Trophoblast cell (in vitro differentiated cells and primary cell): ENCODE data around the gene ETV6.

Source experiments
- DNase-seq, 2 donors: peaks; one replicate each; pipeline ENCODE4 v3.0.0-alpha.2; 2016
- H2AFZ ChIP-seq: 2 replicates; pipeline ENCODE4 v1.6.1; 2013; ENCODE audit warnings: low read length, moderate library complexity, mild to moderate bottlenecking; ENCODE audit not compliant: insufficient read depth, poor library complexity
- H2AK5ac ChIP-seq: 2 replicates; pipeline ENCODE4 v1.6.1; 2013; ENCODE audit warnings: mild to moderate bottlenecking, low read length
- H2BK120ac ChIP-seq: 2 replicates; pipeline ENCODE4 v1.6.1; 2013; ENCODE audit warnings: low read length, mild to moderate bottlenecking, moderate library complexity; ENCODE audit not compliant: insufficient read depth, poor library complexity
- H2BK12ac ChIP-seq: 2 replicates; pipeline ENCODE4 v1.6.1; 2013; ENCODE audit warnings: mild to moderate bottlenecking, low read length, moderate library complexity
- H2BK5ac ChIP-seq: 2 replicates; pipeline ENCODE4 v1.6.1; 2013; ENCODE audit warnings: low read length, low read depth, moderate library complexity, mild to moderate bottlenecking; ENCODE audit not compliant: poor library complexity
- H3K14ac ChIP-seq: 2 replicates; pipeline ENCODE4 v1.6.1; 2013; ENCODE audit warnings: mild to moderate bottlenecking, low read length
- H3K18ac ChIP-seq: 2 replicates; pipeline ENCODE4 v1.6.1; 2013; ENCODE audit warnings: mild to moderate bottlenecking, low read length
- H3K23ac ChIP-seq: 2 replicates; pipeline ENCODE4 v1.6.1; 2013; ENCODE audit warnings: low read length
- H3K27ac ChIP-seq: 2 replicates; pipeline ENCODE4 v1.5.1; 2013; ENCODE audit warnings: low read depth, mild to moderate bottlenecking, inconsistent platforms, low read length, moderate library complexity
- H3K27me3 ChIP-seq: 2 replicates; pipeline ENCODE4 v1.6.1; 2013; ENCODE audit warnings: inconsistent platforms, mild to moderate bottlenecking, low read length, moderate library complexity; ENCODE audit not compliant: insufficient read depth
- H3K36me3 ChIP-seq, 2 experiments: 1 replicate in 1 of 2; 2 replicates in 1 of 2; pipeline ENCODE4 v1.6.1; 2013; ENCODE audit warnings: low read length in 2 of 2, mild to moderate bottlenecking in 2 of 2, moderate library complexity in 1 of 2; ENCODE audit not compliant: insufficient read depth in 2 of 2, control insufficient read depth in 1 of 2
- H3K4ac ChIP-seq: 2 replicates; pipeline ENCODE4 v1.6.1; 2013; ENCODE audit warnings: low read depth, mild to moderate bottlenecking, low read length, moderate library complexity
- H3K4me1 ChIP-seq, 2 experiments: 1 replicate in 1 of 2; 2 replicates in 1 of 2; pipeline ENCODE4 v1.6.1; 2013; ENCODE audit warnings: low read length in 2 of 2, mild to moderate bottlenecking in 2 of 2, moderate library complexity in 1 of 2; ENCODE audit not compliant: insufficient read depth in 2 of 2, control insufficient read depth in 1 of 2
- H3K4me2 ChIP-seq: 2 replicates; pipeline ENCODE4 v1.6.1; 2013; ENCODE audit warnings: inconsistent platforms, mild to moderate bottlenecking, low read length, moderate library complexity
- H3K4me3 ChIP-seq: 2 replicates; pipeline ENCODE4 v1.5.1; 2013; ENCODE audit warnings: mild to moderate bottlenecking, low read depth, low read length, inconsistent platforms
- H3K79me1 ChIP-seq: one replicate; pipeline ENCODE4 v1.6.1; 2013; ENCODE audit warnings: low read length
- H3K79me2 ChIP-seq: 2 replicates; pipeline ENCODE4 v1.6.1; 2013; ENCODE audit warnings: low read length, mild to moderate bottlenecking; ENCODE audit not compliant: control insufficient read depth, insufficient read depth, poor library complexity
- H3K9ac ChIP-seq: 2 replicates; pipeline ENCODE4 v1.6.1; 2013; ENCODE audit warnings: mild to moderate bottlenecking, low read length
- H3K9me3 ChIP-seq: 2 replicates; pipeline ENCODE4 v1.6.1; 2013; ENCODE audit warnings: low read depth, mild to moderate bottlenecking, control low read depth, inconsistent platforms, low read length; ENCODE audit not compliant: insufficient read depth
- H4K12ac ChIP-seq: 2 replicates; pipeline ENCODE4 v1.6.1; 2013; ENCODE audit warnings: low read depth, mild to moderate bottlenecking, low read length, moderate library complexity
- H4K8ac ChIP-seq: 2 replicates; pipeline ENCODE4 v1.6.1; 2013; ENCODE audit warnings: low read depth, mild to moderate bottlenecking, low read length, moderate library complexity
- H4K91ac ChIP-seq: one replicate; pipeline ENCODE4 v1.6.1; 2013; ENCODE audit warnings: low read depth, mild to moderate bottlenecking, low read length, moderate library complexity
- WGBS: extraction: QIAGEN DNeasy Blood & Tissue Kit; methylation state at CpG from one replicate; pipeline ENCODE4 v1.1.7; 2013; ENCODE audit warnings: missing lambda C conversion rate; ENCODE audit not compliant: insufficient read length, insufficient coverage; ENCODE audit errors: extremely low coverage; 5-methylcytosine and 5-hydroxymethylcytosine counted together

ETV6 gene

DNA sequence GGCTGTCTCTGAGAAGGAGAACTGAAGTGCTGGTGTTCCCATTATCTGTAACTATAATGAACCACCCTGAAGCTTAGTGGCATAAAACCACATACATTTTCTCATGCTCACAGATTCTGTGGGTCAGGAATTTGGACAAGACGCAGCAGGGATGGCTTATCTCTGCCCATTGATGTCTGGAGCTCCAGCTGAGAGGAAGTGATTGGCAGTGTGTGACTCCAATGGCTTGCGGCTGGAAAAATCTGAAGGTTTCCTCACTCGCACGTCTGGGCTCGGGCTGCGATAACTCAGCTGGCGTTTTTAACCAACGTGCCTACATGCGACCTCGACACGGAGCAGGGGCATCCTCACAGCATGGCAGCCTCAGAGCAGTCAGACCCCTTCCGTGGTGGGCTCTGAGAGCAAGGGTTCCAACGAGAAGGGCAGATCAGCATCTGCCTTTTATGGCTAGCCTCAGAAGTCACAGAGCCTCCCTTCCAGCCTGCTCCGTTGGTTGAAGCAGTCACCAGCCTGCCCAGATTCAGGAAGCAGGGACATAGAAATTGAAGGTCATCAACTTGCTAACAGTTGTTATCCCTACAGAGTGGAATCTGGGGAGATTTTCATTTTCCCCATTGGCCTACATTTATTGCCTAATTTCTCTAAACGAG lies 277.9 kb downstream of the ETV6 start:
- H3K4me3 ChIP-seq, result no peak overlapping the region
- H3K36me3 ChIP-seq, result no peaks in the 10 kb centered on the region
- no peak overlapping the region for H4K8ac ChIP-seq
- no peaks in the 10 kb centered on the region for H3K9me3 ChIP-seq
- H3K18ac ChIP-seq, result no peak overlapping the region
- H3K79me2 ChIP-seq, result no peaks in the 10 kb centered on the region
- H3K4me1 ChIP-seq, result peaks cover 2 to 4% of the 10 kb centered on the region in 2 experiments
- no peak overlapping the region for H3K14ac ChIP-seq
- H4K91ac ChIP-seq, result no peak overlapping the region
- no peak overlapping the region for H3K4me2 ChIP-seq
- H3K4ac ChIP-seq, result no peak overlapping the region
- H2BK5ac ChIP-seq, result no peak overlapping the region
- H2BK120ac ChIP-seq, result no peak overlapping the region
- WGBS, result no CpG with 5 or more reads among the region's 15 CpGs
- H4K12ac ChIP-seq, result no peak overlapping the region
- H2AK5ac ChIP-seq, result no peak overlapping the region
- peak; percentile 17 to 58 for DNase-seq
- peaks cover 2% of the 10 kb centered on the region for H3K79me1 ChIP-seq
- no peaks in the 10 kb centered on the region for H3K27me3 ChIP-seq
- peak overlapping the region; percentile 33 for H2BK12ac ChIP-seq
- H2AFZ ChIP-seq, result no peak overlapping the region
- no peak overlapping the region for H3K27ac ChIP-seq
- no peak overlapping the region for H3K9ac ChIP-seq
- H3K23ac ChIP-seq, result no peak overlapping the region

GRCh38 chr12:11929714-11930113 lies 280.2 kb downstream of the ETV6 start:
- no peak overlapping the region for H2BK120ac ChIP-seq
- no peak overlapping the region for H4K8ac ChIP-seq
- no peak overlapping the region for H4K12ac ChIP-seq
- H2BK12ac ChIP-seq, result no peak overlapping the region
- no peak overlapping the region for H3K4me2 ChIP-seq
- no CpG with 5 or more reads among the region's 3 CpGs for WGBS
- H3K9ac ChIP-seq, result no peak overlapping the region
- H3K9me3 ChIP-seq, result no peaks in the 10 kb centered on the region
- H3K79me1 ChIP-seq, result peaks cover 2% of the 10 kb centered on the region
- H3K14ac ChIP-seq, result no peak overlapping the region
- no peak overlapping the region for H3K4me3 ChIP-seq
- H3K27me3 ChIP-seq, result no peaks in the 10 kb centered on the region
- H3K27ac ChIP-seq, result no peak overlapping the region
- no peak for DNase-seq
- no peak overlapping the region for H4K91ac ChIP-seq
- no peaks in the 10 kb centered on the region for H3K36me3 ChIP-seq
- H2BK5ac ChIP-seq, result no peak overlapping the region
- H3K79me2 ChIP-seq, result no peaks in the 10 kb centered on the region
- H3K18ac ChIP-seq, result no peak overlapping the region
- no peak overlapping the region for H2AFZ ChIP-seq
- H3K4ac ChIP-seq, result no peak overlapping the region
- H3K23ac ChIP-seq, result no peak overlapping the region
- H3K4me1 ChIP-seq, result peaks cover 2 to 4% of the 10 kb centered on the region in 2 experiments
- H2AK5ac ChIP-seq, result no peak overlapping the region

DNA sequence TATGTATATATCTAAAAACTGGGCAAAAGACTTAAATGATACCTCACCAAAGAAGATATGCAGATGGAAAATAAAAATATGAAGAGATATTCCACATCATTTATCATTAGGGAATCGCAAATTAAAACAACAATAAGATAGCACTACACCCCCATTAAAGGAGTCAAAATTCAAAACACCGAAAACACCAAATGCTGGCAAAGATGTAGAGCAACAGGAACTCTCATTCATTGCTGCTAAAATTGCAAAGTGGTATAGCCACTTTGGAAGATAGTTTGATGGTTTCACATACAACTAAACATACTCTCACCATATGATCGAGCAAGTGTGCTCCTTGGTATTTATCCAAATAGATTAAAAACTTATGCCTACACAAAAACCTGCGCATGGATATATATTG lies 289.7 kb downstream of the ETV6 start:
- no peak for DNase-seq
- Histone ChIP-seq H2BK5ac (no peak overlapping the region), H3K14ac (no peak overlapping the region), H3K9me3 (no peaks in the 10 kb centered on the region), H3K4ac (no peak overlapping the region), H3K79me2 (no peaks in the 10 kb centered on the region), H3K4me1 (no peaks in the 10 kb centered on the region), H4K91ac (no peak overlapping the region), H3K36me3 (no peaks in the 10 kb centered on the region), H3K4me3 (no peak overlapping the region), H4K8ac (no peak overlapping the region), H2BK12ac (no peak overlapping the region), H4K12ac (no peak overlapping the region), H3K4me2 (no peak overlapping the region), H3K9ac (no peak overlapping the region), H2AFZ (no peak overlapping the region), H3K27me3 (no peaks in the 10 kb centered on the region), H3K18ac (no peak overlapping the region), H2AK5ac (no peak overlapping the region), H3K79me1 (no peaks in the 10 kb centered on the region), H2BK120ac (no peak overlapping the region), H3K23ac (no peak overlapping the region), H3K27ac (no peak overlapping the region)
- WGBS, result no CpG with 5 or more reads among the region's 4 CpGs

DNA sequence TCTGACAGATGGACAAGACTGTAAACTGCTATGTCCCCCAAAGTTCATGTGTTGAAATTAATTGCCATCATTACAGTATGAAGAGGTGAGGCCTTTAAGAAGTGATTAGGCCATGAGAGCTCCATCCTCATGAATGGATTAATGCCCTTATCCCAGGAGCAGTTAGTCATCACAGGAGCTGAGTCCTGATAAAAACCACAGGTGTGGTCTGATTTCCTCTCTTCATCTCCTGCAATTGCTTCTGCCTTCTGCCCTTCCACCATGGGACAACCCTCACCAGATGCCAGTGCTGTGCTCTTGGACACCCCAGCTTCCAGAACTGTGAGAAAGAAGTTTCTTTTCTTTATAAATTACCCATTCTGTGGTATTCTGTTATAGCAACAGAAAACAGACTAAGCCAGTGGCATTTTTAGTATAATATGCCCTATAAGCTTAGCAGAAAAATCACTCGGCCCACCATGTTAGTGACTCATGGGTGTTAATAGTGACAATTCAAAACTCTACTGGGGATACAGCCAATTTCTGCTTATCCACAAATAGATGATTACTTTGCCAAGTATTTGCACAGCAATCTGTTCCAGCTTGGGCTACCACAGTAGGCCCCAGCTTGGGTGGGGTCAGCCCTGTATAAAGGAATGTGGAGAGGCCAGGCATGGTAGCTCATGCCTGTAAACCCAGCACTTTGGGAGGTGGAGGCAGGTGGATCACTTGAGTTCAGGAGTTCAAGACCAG lies 292.3 kb downstream of the ETV6 start:
- no peak overlapping the region for H3K27ac ChIP-seq
- no peak overlapping the region for H3K18ac ChIP-seq
- no peak overlapping the region for H3K9ac ChIP-seq
- H4K8ac ChIP-seq, result no peak overlapping the region
- H3K4ac ChIP-seq, result no peak overlapping the region
- H3K79me1 ChIP-seq, result no peaks in the 10 kb centered on the region
- H2BK5ac ChIP-seq, result no peak overlapping the region
- no peak overlapping the region for H2AFZ ChIP-seq
- H4K12ac ChIP-seq, result no peak overlapping the region
- no peak overlapping the region for H2AK5ac ChIP-seq
- H2BK120ac ChIP-seq, result no peak overlapping the region
- H3K4me3 ChIP-seq, result no peak overlapping the region
- no peak overlapping the region for H2BK12ac ChIP-seq
- DNase-seq, result no peak
- H3K4me2 ChIP-seq, result no peak overlapping the region
- H3K9me3 ChIP-seq, result peaks cover 4% of the 10 kb centered on the region
- no peak overlapping the region for H3K14ac ChIP-seq
- H4K91ac ChIP-seq, result no peak overlapping the region
- no peaks in the 10 kb centered on the region for H3K79me2 ChIP-seq
- no peaks in the 10 kb centered on the region for H3K27me3 ChIP-seq
- no peaks in the 10 kb centered on the region for H3K36me3 ChIP-seq
- WGBS, result no CpG with 5 or more reads among the region's 1 CpG
- H3K4me1 ChIP-seq, result no peaks in the 10 kb centered on the region
- no peak overlapping the region for H3K23ac ChIP-seq
